ENCODE results near the gene KATNA1. TPM values are rescaled to one million over a fixed set of nuclear protein-coding genes. Genes with fewer than 3 reads are reported as not detected.

Gene KATNA1
- polyA plus RNA-seq, 3 donors = 11.4 to 15.4 (median 14.5) TPM

DNA sequence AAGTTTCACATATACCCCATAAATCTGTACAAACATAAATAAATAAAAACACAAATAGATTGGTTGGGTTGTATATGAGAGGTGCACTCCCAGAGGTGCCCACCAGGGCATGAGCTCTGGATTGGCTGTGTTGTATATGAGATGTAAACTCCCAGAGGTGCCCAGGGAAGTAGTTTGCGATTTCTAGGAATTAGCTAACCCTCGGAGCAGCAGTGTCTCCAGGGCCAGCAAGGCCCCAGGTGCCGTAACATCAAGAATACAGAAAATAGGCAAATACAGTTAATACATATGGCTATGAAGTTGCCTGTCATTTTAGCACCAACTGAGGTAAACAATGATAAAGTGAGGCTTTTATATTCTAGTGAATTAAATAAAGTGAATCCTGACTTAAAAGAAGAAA is 87.8 kb downstream of the KATNA1 start:
- peak in 2 of 3 donors; percentile 19 to 25 for DNase-seq
- Histone ChIP-seq H3K9ac (ENCODE audit: insufficient read depth, low read length, poor library complexity, severe bottlenecking) (no peak overlapping the region), H3K27ac (ENCODE audit: low read depth in 1 of 2, low read length in 2 of 2) (no peak overlapping the region), H3K79me2 (ENCODE audit: insufficient read depth, low read length) (no peaks in the 10 kb centered on the region), H3K9me3 (replicated peaks in 1 of 2; ENCODE audit: control insufficient read depth in 1 of 2, insufficient read depth in 1 of 2, low read length in 2 of 2) (no peaks in the 10 kb centered on the region), H4K20me1 (ENCODE audit: insufficient read depth, low read length) (no peaks in the 10 kb centered on the region), H2AFZ (ENCODE audit: insufficient read depth, low read depth, low read length, poor library complexity, severe bottlenecking) (no peak overlapping the region), H3K27me3 (ENCODE audit: control insufficient read depth in 2 of 2, insufficient read depth in 2 of 2, low read length in 2 of 2) (peaks cover 12 to 23% of the 10 kb centered on the region in 2 donors), H3K36me3 (replicated peaks in 1 of 2; ENCODE audit: control insufficient read depth in 1 of 2, insufficient read depth in 2 of 2, low read length in 2 of 2) (no peaks in the 10 kb centered on the region), H3K4me3 (replicated peaks in 1 of 3; ENCODE audit: low read depth in 2 of 3, low read length in 3 of 3) (no peak overlapping the region), H3K4me2 (replicated peaks; ENCODE audit: extremely low read depth, low read length, poor library complexity, severe bottlenecking) (no peak overlapping the region), H3K4me1 (ENCODE audit: control insufficient read depth in 1 of 2, insufficient read depth in 2 of 2, low read length in 2 of 2) (peaks cover 8 to 9% of the 10 kb centered on the region in 2 donors)
- peaks cover 7% of the 10 kb centered on the region for H3K4me1 Mint-ChIP-seq
- peaks cover 21 to 51% (median 29%) of the 10 kb centered on the region in 3 donors for H3K27me3 Mint-ChIP-seq (ENCODE audit: low read depth in 3 of 3)
- no CpG with 5 or more reads among the region's 3 CpGs for WGBS (ENCODE audit: insufficient coverage)
- H3K36me3 Mint-ChIP-seq = no peaks in the 10 kb centered on the region
- H3K27ac Mint-ChIP-seq = no peak overlapping the region
- intact Hi-C loops (cut with micrococcal nuclease) = loop anchor here in 1 of 2 donors (10.0 kb wide), 1 partner anchor 164 kb away; no protein-coding TSS in a partner anchor
- H3K9me3 Mint-ChIP-seq = peaks cover 0 to 2% (median 0%) of the 10 kb centered on the region in 7 donors
- TF ChIP-seq, protein P1, sequence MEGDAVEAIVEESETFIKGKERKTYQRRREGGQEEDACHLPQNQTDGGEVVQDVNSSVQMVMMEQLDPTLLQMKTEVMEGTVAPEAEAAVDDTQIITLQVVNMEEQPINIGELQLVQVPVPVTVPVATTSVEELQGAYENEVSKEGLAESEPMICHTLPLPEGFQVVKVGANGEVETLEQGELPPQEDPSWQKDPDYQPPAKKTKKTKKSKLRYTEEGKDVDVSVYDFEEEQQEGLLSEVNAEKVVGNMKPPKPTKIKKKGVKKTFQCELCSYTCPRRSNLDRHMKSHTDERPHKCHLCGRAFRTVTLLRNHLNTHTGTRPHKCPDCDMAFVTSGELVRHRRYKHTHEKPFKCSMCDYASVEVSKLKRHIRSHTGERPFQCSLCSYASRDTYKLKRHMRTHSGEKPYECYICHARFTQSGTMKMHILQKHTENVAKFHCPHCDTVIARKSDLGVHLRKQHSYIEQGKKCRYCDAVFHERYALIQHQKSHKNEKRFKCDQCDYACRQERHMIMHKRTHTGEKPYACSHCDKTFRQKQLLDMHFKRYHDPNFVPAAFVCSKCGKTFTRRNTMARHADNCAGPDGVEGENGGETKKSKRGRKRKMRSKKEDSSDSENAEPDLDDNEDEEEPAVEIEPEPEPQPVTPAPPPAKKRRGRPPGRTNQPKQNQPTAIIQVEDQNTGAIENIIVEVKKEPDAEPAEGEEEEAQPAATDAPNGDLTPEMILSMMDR (IDR thresholded peaks at IDR 0.05) = peak; percentile 87
- no peak overlapping the region for H3K4me3 Mint-ChIP-seq

DNA sequence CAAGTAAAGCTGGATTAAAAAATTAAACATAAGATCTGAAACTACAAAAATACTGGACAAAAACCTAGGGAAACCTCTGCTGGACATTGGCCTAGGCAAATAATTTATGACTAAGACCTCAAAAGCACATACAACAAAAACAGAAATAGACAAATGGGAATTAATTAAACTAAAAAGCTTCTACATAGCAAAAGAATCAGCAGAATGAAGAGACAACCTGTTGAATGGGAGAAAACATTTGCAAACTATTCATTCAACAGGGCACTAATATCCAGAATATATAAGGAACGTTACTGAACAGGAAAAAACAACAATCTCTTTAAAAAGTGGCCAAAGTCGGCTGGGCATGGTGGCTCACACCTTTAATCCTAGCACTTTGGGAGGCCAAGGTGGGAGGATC is 89.1 kb downstream of the KATNA1 start:
- TF ChIP-seq, protein P1 (IDR thresholded peaks at IDR 0.05) = no peak
- Histone ChIP-seq H3K9me3 (replicated peaks in 1 of 2; ENCODE audit: control insufficient read depth in 1 of 2, insufficient read depth in 1 of 2, low read length in 2 of 2) (no peaks in the 10 kb centered on the region), H3K36me3 (replicated peaks in 1 of 2; ENCODE audit: control insufficient read depth in 1 of 2, insufficient read depth in 2 of 2, low read length in 2 of 2) (no peaks in the 10 kb centered on the region), H3K4me3 (replicated peaks in 1 of 3; ENCODE audit: low read depth in 2 of 3, low read length in 3 of 3) (no peak overlapping the region), H2AFZ (ENCODE audit: insufficient read depth, low read depth, low read length, poor library complexity, severe bottlenecking) (no peak overlapping the region), H3K4me2 (replicated peaks; ENCODE audit: extremely low read depth, low read length, poor library complexity, severe bottlenecking) (no peak overlapping the region), H3K27me3 (ENCODE audit: control insufficient read depth in 2 of 2, insufficient read depth in 2 of 2, low read length in 2 of 2) (peaks cover 12 to 18% of the 10 kb centered on the region in 2 donors), H3K4me1 (ENCODE audit: control insufficient read depth in 1 of 2, insufficient read depth in 2 of 2, low read length in 2 of 2) (no peaks in the 10 kb centered on the region), H4K20me1 (ENCODE audit: insufficient read depth, low read length) (no peaks in the 10 kb centered on the region), H3K27ac (ENCODE audit: low read depth in 1 of 2, low read length in 2 of 2) (no peak overlapping the region), H3K79me2 (ENCODE audit: insufficient read depth, low read length) (no peaks in the 10 kb centered on the region), H3K9ac (ENCODE audit: insufficient read depth, low read length, poor library complexity, severe bottlenecking) (no peak overlapping the region)
- Mint-ChIP-seq H3K36me3 (no peaks in the 10 kb centered on the region), H3K27me3 (ENCODE audit: low read depth in 3 of 3) (peaks cover 16 to 51% (median 30%) of the 10 kb centered on the region in 3 donors), H3K4me3 (no peak overlapping the region), H3K4me1 (no peaks in the 10 kb centered on the region), H3K27ac (peak overlapping the region in 1 of 7 donors; percentile 17), H3K9me3 (peaks cover 0 to 3% (median 0%) of the 10 kb centered on the region in 7 donors)
- 100% methylated on average over 1 of the region's 2 CpGs for WGBS (ENCODE audit: insufficient coverage)
- intact Hi-C loops (cut with micrococcal nuclease) = no loop called here
- DNase-seq = no peak
